Endothelial cell of umbilical vein (primary cell): ENCODE measurements around the gene SLC4A2. TPM values are rescaled to one million over a fixed set of nuclear protein-coding genes. Genes with fewer than 3 reads are reported as not detected.
A peak's percentile ranks its signal among the peaks of the same experiment; 100 is the strongest.

Experiments used
- BruUV-seq: library from RNA; stranded (reverse); fragments of 400-500 nt; replicated peaks from 2 replicates; lab custom pipeline; 2021; lab: Mats Ljungman, UMichigan
- CTCF ChIA-PET: fragments of 300-600, 350-600 bp; sonication (Branson Sonifier 250); formaldehyde crosslinking; loops from one replicate; lab custom pipeline; 2021; ENCODE audit warnings: antibody characterized with exemption, inconsistent platforms; lab: Charles Lee
- POLR2A ChIA-PET: fragments of 300-600, 350-600 bp; sonication (Branson Sonifier 250); formaldehyde crosslinking; loops from one replicate; lab custom pipeline; 2021; ENCODE audit warnings: antibody characterized with exemption, inconsistent platforms; lab: Charles Lee
- DNase-seq: peaks from one replicate; pipeline ENCODE4 v3.0.0-alpha.2; 2011; ENCODE audit warnings: low read depth, low spot score
- FAIRE-seq: peaks from 2 replicates; lab custom pipeline; 2011; peaks lifted over from hg19 to GRCh38; lab: Jason Lieb, UNC
- H2AFZ ChIP-seq: 2 replicates; pipeline ENCODE4 v1.6.0; 2012; ENCODE audit warnings: low read depth, low read length, control low read depth, inconsistent platforms
- H3K27ac ChIP-seq: 2 replicates; pipeline ENCODE4 v1.5.1; 2011; ENCODE audit warnings: low read depth, mild to moderate bottlenecking, control low read depth, low read length, moderate library complexity; ENCODE audit not compliant: insufficient read depth
- H3K27me3 ChIP-seq, 2 experiments: 2 replicates each; pipeline versions ENCODE4 v1.6.0 to v1.6.1; 2011; ENCODE audit warnings: low read length in 2 of 2, mixed read lengths in 1 of 2; ENCODE audit not compliant: control insufficient read depth in 2 of 2, insufficient read depth in 2 of 2
- H3K36me3 ChIP-seq, 2 experiments: 2 replicates in 1 of 2; 3 replicates in 1 of 2; pipeline ENCODE4 v1.5.1; 2011; ENCODE audit warnings: low read length in 2 of 2, mild to moderate bottlenecking in 1 of 2, moderate library complexity in 1 of 2; ENCODE audit not compliant: control insufficient read depth in 2 of 2, insufficient read depth in 2 of 2; ENCODE audit errors: extremely low read depth in 1 of 2
- H3K4me1 ChIP-seq: 3 replicates; pipeline ENCODE4 v1.5.1; 2011; ENCODE audit warnings: mild to moderate bottlenecking, low read length; ENCODE audit not compliant: control insufficient read depth, insufficient read depth; ENCODE audit errors: extremely low read depth
- H3K4me2 ChIP-seq: 2 replicates; pipeline ENCODE4 v1.6.1; 2011; ENCODE audit warnings: low read length, control low read depth, mixed read lengths; ENCODE audit not compliant: insufficient read depth
- H3K4me3 ChIP-seq, 3 experiments: fragments of 200-600 bp in 1 of 3; sonication (generic), shearing (Covaris generic) in 1 of 3; replicated peaks in 1 of 3; 2 replicates each; pipeline ENCODE4 v1.5.1; 2011 to 2016; ENCODE audit warnings: control low read depth in 3 of 3, low read length in 3 of 3, mild to moderate bottlenecking in 2 of 3, inconsistent platforms in 1 of 3, low read depth in 1 of 3, moderate library complexity in 1 of 3; ENCODE audit not compliant: insufficient read depth in 1 of 3
- H3K79me2 ChIP-seq: 2 replicates; pipeline ENCODE4 v1.6.0; 2012; ENCODE audit warnings: low read length, inconsistent platforms; ENCODE audit not compliant: control insufficient read depth, insufficient read depth
- H3K9ac ChIP-seq: replicated peaks from 2 replicates; pipeline ENCODE3; 2011; ENCODE audit warnings: low read length, control low read depth; ENCODE audit not compliant: insufficient read depth; ENCODE audit errors: extremely low read depth
- H3K9me1 ChIP-seq: replicated peaks from 3 replicates; pipeline ENCODE4 v1.6.0; 2011; ENCODE audit warnings: mild to moderate bottlenecking, low read length; ENCODE audit not compliant: control insufficient read depth, insufficient read depth; ENCODE audit errors: extremely low read depth
- H3K9me3 ChIP-seq: replicated peaks from 2 replicates; pipeline ENCODE4 v1.5.1; 2012; ENCODE audit warnings: low read length, inconsistent platforms; ENCODE audit not compliant: control insufficient read depth, insufficient read depth
- H4K20me1 ChIP-seq: replicated peaks from 2 replicates; pipeline ENCODE3; 2011; ENCODE audit warnings: mild to moderate bottlenecking, low read length; ENCODE audit not compliant: control insufficient read depth, insufficient read depth; ENCODE audit errors: extremely low read depth
- EZH2 ChIP-seq: IDR thresholded peaks from 2 replicates; pipeline ENCODE4 v1.6.1; 2012; ENCODE audit warnings: borderline replicate concordance, low read depth, mild to moderate bottlenecking, moderate library complexity, low read length, inconsistent platforms; ENCODE audit not compliant: severe bottlenecking
- FOS ChIP-seq: IDR thresholded peaks from 2 replicates; pipeline ENCODE4 v1.6.1; 2011; ENCODE audit warnings: mild to moderate bottlenecking, low read length, moderate library complexity, borderline replicate concordance; ENCODE audit not compliant: insufficient read depth
- GATA2 ChIP-seq: IDR thresholded peaks from 2 replicates; pipeline ENCODE4 v1.7.0; 2011; ENCODE audit warnings: low read depth, mild to moderate bottlenecking, moderate library complexity, mixed read lengths, low read length; ENCODE audit not compliant: insufficient read length, insufficient read depth
- JUN ChIP-seq: IDR thresholded peaks from 2 replicates; pipeline ENCODE4 v1.6.1; 2011; ENCODE audit warnings: borderline replicate concordance, low read depth; ENCODE audit not compliant: insufficient read length, insufficient read depth
- MYC ChIP-seq: IDR thresholded peaks from one replicate; pipeline ENCODE4 v1.6.1; 2011; ENCODE audit warnings: mild to moderate bottlenecking, low read depth, low read length
- POLR2A ChIP-seq: IDR thresholded peaks from 2 replicates; pipeline ENCODE4 v1.6.1; 2012; ENCODE audit warnings: low read depth, mild to moderate bottlenecking, control low read depth, low read length
- POLR2AphosphoS5 ChIP-seq: IDR thresholded peaks from 2 replicates; pipeline ENCODE4 v1.6.1; 2012; ENCODE audit warnings: low read depth, mild to moderate bottlenecking, control low read depth, low read length, moderate library complexity; ENCODE audit not compliant: insufficient read depth
- dilution Hi-C: fragments of 300-500 bp; cut with MboI; formaldehyde crosslinking; loops from one replicate; pipeline ENCODE4 v1.15.0; 2019; ENCODE audit warnings: low sequenced_read_pairs; ENCODE audit not compliant: extremely low pct_ligation_motif_present
- intact Hi-C: fragments of 100-400 bp; cut with micrococcal nuclease; formaldehyde crosslinking; loops from one replicate; pipeline ENCODE4 v1.10.0; 2022
- polyA plus RNA-seq, 4 experiments: library from polyadenylated mRNA; depleted of rRNA in 3 of 4; stranded (reverse) in 3 of 4; unstranded in 1 of 4; fragments of >200 nt; gene quantifications; 2 replicates each; pipeline versions ENCODE4 v1.2.1 to v1.2.3, GENCODE V29; 2011 to 2012; ENCODE audit warnings: missing spikeins in 1 of 4
- total RNA-seq: library from RNA; stranded (reverse); gene quantifications from 2 replicates; pipeline ENCODE4 v1.2.3, GENCODE V29; 2021
- TF ChIP-seq, protein P1 (sequence below), 2 donors: IDR thresholded peaks; 1 replicate in 1 of 2; 2 replicates in 1 of 2; pipeline ENCODE4 v1.5.1; 2011; ENCODE audit warnings: low read length in 2 of 2, mild to moderate bottlenecking in 2 of 2, moderate library complexity in 2 of 2, control low read depth in 1 of 2, inconsistent platforms in 1 of 2, low read depth in 1 of 2; ENCODE audit not compliant: insufficient read depth in 1 of 2; ENCODE audit errors: extremely low read depth in 1 of 2
- TF ChIP-seq, protein P2 (sequence below): IDR thresholded peaks from 2 replicates; pipeline ENCODE4 v1.6.1; 2011; ENCODE audit not compliant: insufficient read depth, insufficient read length

SLC4A2 gene
- total and polyA plus RNA-seq, 2 donors (not counting 3 experiments of a cell fraction or from before 2014, with no cell fraction given): 108 to 172 TPM

GRCh38 chr7:151123158-151123821, 63.9 kb downstream of the SLC4A2 start:
- DNase-seq (no peak), FAIRE-seq (no peak)
- H2AFZ ChIP-seq: no peak overlapping the region
- no peaks in the 10 kb centered on the region for H3K27me3 ChIP-seq
- H3K9me3 ChIP-seq: no peaks in the 10 kb centered on the region
- no peak overlapping the region for H3K4me3 ChIP-seq
- ChIA-PET CTCF (interaction anchor here (0.6 to 1.8 kb wide), 47 partner anchors 9 to 225 kb away, joined by 3 to 33 read pairs (median 5); partner anchors contain the start of genes ABCB8, ABCF2, AGAP3 and CHPF2), POLR2A (no interaction called here)
- H3K4me1 ChIP-seq: peaks cover 6% of the 10 kb centered on the region
- H3K36me3 ChIP-seq: peaks cover 12 to 60% of the 10 kb centered on the region in 2 experiments
- H3K27ac ChIP-seq: no peak overlapping the region
- H4K20me1 ChIP-seq: peaks cover 2% of the 10 kb centered on the region
- TF ChIP-seq MYC (no peak), JUN (no peak), EZH2 (no peak), POLR2A (no peak), FOS (no peak), POLR2AphosphoS5 (no peak), GATA2 (no peak)
- TF ChIP-seq, protein P1, sequence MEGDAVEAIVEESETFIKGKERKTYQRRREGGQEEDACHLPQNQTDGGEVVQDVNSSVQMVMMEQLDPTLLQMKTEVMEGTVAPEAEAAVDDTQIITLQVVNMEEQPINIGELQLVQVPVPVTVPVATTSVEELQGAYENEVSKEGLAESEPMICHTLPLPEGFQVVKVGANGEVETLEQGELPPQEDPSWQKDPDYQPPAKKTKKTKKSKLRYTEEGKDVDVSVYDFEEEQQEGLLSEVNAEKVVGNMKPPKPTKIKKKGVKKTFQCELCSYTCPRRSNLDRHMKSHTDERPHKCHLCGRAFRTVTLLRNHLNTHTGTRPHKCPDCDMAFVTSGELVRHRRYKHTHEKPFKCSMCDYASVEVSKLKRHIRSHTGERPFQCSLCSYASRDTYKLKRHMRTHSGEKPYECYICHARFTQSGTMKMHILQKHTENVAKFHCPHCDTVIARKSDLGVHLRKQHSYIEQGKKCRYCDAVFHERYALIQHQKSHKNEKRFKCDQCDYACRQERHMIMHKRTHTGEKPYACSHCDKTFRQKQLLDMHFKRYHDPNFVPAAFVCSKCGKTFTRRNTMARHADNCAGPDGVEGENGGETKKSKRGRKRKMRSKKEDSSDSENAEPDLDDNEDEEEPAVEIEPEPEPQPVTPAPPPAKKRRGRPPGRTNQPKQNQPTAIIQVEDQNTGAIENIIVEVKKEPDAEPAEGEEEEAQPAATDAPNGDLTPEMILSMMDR (IDR thresholded peaks at IDR 0.05; ENCODE audit: extremely low read depth in 1 of 2, insufficient read depth in 1 of 2, low read depth in 1 of 2, low read length in 2 of 2): no peak
- TF ChIP-seq, protein P2, sequence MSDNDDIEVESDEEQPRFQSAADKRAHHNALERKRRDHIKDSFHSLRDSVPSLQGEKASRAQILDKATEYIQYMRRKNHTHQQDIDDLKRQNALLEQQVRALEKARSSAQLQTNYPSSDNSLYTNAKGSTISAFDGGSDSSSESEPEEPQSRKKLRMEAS: no peak
- no peak overlapping the region for H3K4me2 ChIP-seq
- dilution Hi-C loops (no loop called here), intact Hi-C loops (no loop called here)
- no peak overlapping the region for H3K9ac ChIP-seq
- H3K9me1 ChIP-seq: no peaks in the 10 kb centered on the region
- BruUV-seq: TSS peak; percentile 31
- H3K79me2 ChIP-seq: no peaks in the 10 kb centered on the region
